Neuronal stem cell (in vitro differentiated cells): ENCODE measurements around the gene IL1RAPL2.

Experiments used
- DNase-seq: peaks from one replicate; pipeline ENCODE4 v3.0.0-alpha.2; 2013; ENCODE audit warnings: low spot score
- H2AFZ ChIP-seq: one replicate; pipeline ENCODE4 v1.6.1; 2013; ENCODE audit warnings: mild to moderate bottlenecking, low read length, inconsistent platforms
- H2AK5ac ChIP-seq: 2 replicates; pipeline ENCODE4 v1.6.1; 2013; ENCODE audit warnings: low read depth, mild to moderate bottlenecking, inconsistent platforms, low read length, moderate library complexity, mixed read lengths
- H2BK120ac ChIP-seq: 2 replicates; pipeline ENCODE4 v1.6.1; 2013; ENCODE audit warnings: low read depth, mild to moderate bottlenecking, inconsistent platforms, low read length, moderate library complexity, mixed read lengths
- H2BK12ac ChIP-seq: one replicate; pipeline ENCODE4 v1.6.1; 2013; ENCODE audit warnings: low read length, inconsistent platforms
- H2BK15ac ChIP-seq: 2 replicates; pipeline ENCODE4 v1.6.1; 2013; ENCODE audit warnings: mild to moderate bottlenecking, low read length, inconsistent platforms, mixed read lengths
- H2BK5ac ChIP-seq: one replicate; pipeline ENCODE4 v1.6.1; 2013; ENCODE audit warnings: inconsistent platforms, mild to moderate bottlenecking, low read length, moderate library complexity
- H3K14ac ChIP-seq: one replicate; pipeline ENCODE4 v1.6.1; 2013; ENCODE audit warnings: low read length, inconsistent platforms
- H3K18ac ChIP-seq: 2 replicates; pipeline ENCODE4 v1.6.1; 2013; ENCODE audit warnings: low read length, inconsistent platforms
- H3K23ac ChIP-seq: 2 replicates; pipeline ENCODE4 v1.6.1; 2013; ENCODE audit warnings: low read depth, mild to moderate bottlenecking, mixed read lengths, low read length, inconsistent platforms; ENCODE audit not compliant: poor library complexity
- H3K27ac ChIP-seq: replicated peaks from 3 replicates; pipeline ENCODE4 v1.5.1; 2013; ENCODE audit warnings: low read length, inconsistent platforms
- H3K27me3 ChIP-seq, 3 experiments: 2 replicates each; pipeline ENCODE4 v1.6.1; 2013; ENCODE audit warnings: low read length in 3 of 3, mild to moderate bottlenecking in 2 of 3, inconsistent platforms in 1 of 3, low read depth in 1 of 3, mixed read lengths in 1 of 3, moderate library complexity in 1 of 3; ENCODE audit not compliant: control insufficient read depth in 3 of 3, insufficient read depth in 3 of 3
- H3K36me3 ChIP-seq, 2 donors: replicated peaks in 1 of 2; 2 replicates each; pipeline ENCODE4 v1.6.1; 2013; ENCODE audit warnings: low read length in 2 of 2; ENCODE audit not compliant: control insufficient read depth in 2 of 2, insufficient read depth in 2 of 2
- H3K4ac ChIP-seq: 2 replicates; pipeline ENCODE4 v1.6.1; 2013; ENCODE audit warnings: inconsistent platforms, mild to moderate bottlenecking, low read length, moderate library complexity
- H3K4me1 ChIP-seq, 2 donors: 1 replicate in 1 of 2; 2 replicates in 1 of 2; pipeline ENCODE4 v1.6.1; 2013; ENCODE audit warnings: low read length in 2 of 2, low read depth in 1 of 2; ENCODE audit not compliant: control insufficient read depth in 2 of 2, insufficient read depth in 1 of 2
- H3K4me2 ChIP-seq: one replicate; pipeline ENCODE4 v1.6.1; 2013; ENCODE audit warnings: mild to moderate bottlenecking, low read length, inconsistent platforms; ENCODE audit not compliant: insufficient read depth, poor library complexity, severe bottlenecking
- H3K4me3 ChIP-seq, 2 donors: 2 replicates each; pipeline ENCODE4 v1.5.1; 2013; ENCODE audit warnings: low read length in 2 of 2, mild to moderate bottlenecking in 2 of 2, inconsistent platforms in 1 of 2, moderate library complexity in 1 of 2
- H3K79me1 ChIP-seq: one replicate; pipeline ENCODE4 v1.6.1; 2013; ENCODE audit warnings: low read depth, mild to moderate bottlenecking, inconsistent platforms, low read length, moderate library complexity
- H3K9ac ChIP-seq: one replicate; pipeline ENCODE4 v1.6.1; 2013; ENCODE audit warnings: mild to moderate bottlenecking, low read depth, low read length, inconsistent platforms; ENCODE audit not compliant: poor library complexity
- H3K9me3 ChIP-seq, 2 donors: replicated peaks in 1 of 2; 2 replicates each; pipeline versions ENCODE3 to v1.6.1; 2013; ENCODE audit warnings: low read length in 2 of 2, mild to moderate bottlenecking in 2 of 2, inconsistent platforms in 1 of 2, low read depth in 1 of 2, mixed read lengths in 1 of 2, moderate library complexity in 1 of 2; ENCODE audit not compliant: control insufficient read depth in 2 of 2, insufficient read depth in 1 of 2
- H4K8ac ChIP-seq: one replicate; pipeline ENCODE4 v1.6.1; 2013; ENCODE audit warnings: low read depth, mild to moderate bottlenecking, inconsistent platforms, low read length, moderate library complexity
- H4K91ac ChIP-seq: one replicate; pipeline ENCODE4 v1.6.1; 2013; ENCODE audit warnings: low read length, low read depth, mild to moderate bottlenecking, inconsistent platforms; ENCODE audit not compliant: poor library complexity
- WGBS, 2 donors: extraction: QIAGEN DNeasy Blood & Tissue Kit; methylation state at CpG; one replicate each; pipeline ENCODE4 v1.1.7; 2013; ENCODE audit warnings: missing lambda C conversion rate in 2 of 2, mixed read lengths in 1 of 2; ENCODE audit not compliant: insufficient read length in 2 of 2, insufficient replicate concordance in 1 of 2; ENCODE audit errors: extremely low coverage in 2 of 2; 5-methylcytosine and 5-hydroxymethylcytosine counted together

The IL1RAPL2 gene

DNA sequence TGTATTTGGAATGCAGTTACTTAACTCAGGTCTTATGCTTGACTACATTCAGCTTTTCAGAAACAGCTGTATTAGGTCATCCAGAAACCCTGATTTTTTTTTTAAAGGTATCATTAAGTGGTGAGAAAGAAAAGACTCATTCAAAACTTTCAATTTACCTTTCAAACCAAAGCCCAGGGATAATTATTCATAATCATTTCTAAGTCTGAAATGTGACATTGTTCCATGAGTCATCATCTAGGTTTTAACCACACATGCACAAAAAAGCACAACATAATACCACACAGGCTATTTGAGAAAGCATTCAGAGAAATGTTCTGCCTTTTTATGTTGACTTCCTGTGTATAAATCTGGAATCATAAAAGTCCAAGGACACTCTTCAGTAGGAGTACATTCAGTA, 288.2 kb downstream of the IL1RAPL2 start:
- no peaks in the 10 kb centered on the region for H3K4me1 ChIP-seq
- no peak overlapping the region for H3K18ac ChIP-seq
- H3K9me3 ChIP-seq, result no peaks in the 10 kb centered on the region
- H2BK120ac ChIP-seq, result no peak overlapping the region
- H3K9ac ChIP-seq, result no peak overlapping the region
- H3K4me2 ChIP-seq, result no peak overlapping the region
- H3K27me3 ChIP-seq, result no peaks in the 10 kb centered on the region
- H4K91ac ChIP-seq, result no peak overlapping the region
- H3K14ac ChIP-seq, result no peak overlapping the region
- no peaks in the 10 kb centered on the region for H3K79me1 ChIP-seq
- H3K23ac ChIP-seq, result no peak overlapping the region
- no peaks in the 10 kb centered on the region for H3K36me3 ChIP-seq
- no peak overlapping the region for H2BK15ac ChIP-seq
- no peak overlapping the region for H3K27ac ChIP-seq
- DNase-seq, result no peak
- H2AK5ac ChIP-seq, result no peak overlapping the region
- H2BK5ac ChIP-seq, result no peak overlapping the region
- H2BK12ac ChIP-seq, result no peak overlapping the region
- no peak overlapping the region for H4K8ac ChIP-seq
- no peak overlapping the region for H2AFZ ChIP-seq
- no peak overlapping the region for H3K4me3 ChIP-seq
- H3K4ac ChIP-seq, result no peak overlapping the region

DNA sequence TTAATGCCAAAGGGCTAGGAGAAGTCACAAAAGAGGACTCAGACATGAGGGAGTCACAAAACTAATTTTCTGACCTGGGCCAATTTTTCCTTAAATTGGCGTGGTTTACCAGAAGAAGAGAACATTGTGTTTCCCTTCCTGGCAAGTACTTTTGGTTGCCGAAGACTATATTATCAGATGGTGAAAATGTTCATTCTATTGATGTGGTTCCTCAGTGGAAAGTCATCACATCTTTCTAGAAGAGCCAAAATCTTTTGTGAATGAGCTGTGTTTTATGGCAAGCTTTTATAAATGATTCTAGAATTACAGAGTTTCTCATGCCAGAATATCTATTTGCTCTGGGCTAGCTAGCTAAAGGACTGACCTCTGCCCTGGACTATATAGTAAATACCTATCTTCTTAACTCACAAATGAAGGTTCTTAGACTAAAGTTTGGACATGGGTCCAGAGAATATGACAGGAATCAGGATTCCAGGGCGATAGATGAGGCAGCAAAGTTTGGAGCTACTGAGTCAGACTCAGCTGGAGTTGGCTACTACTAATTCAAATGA, 288.9 kb downstream of the IL1RAPL2 start:
- Histone ChIP-seq H3K4me3 (no peak overlapping the region), H3K27ac (no peak overlapping the region), H4K91ac (no peak overlapping the region), H3K4me2 (no peak overlapping the region), H3K9me3 (no peaks in the 10 kb centered on the region), H2BK12ac (no peak overlapping the region), H3K4ac (no peak overlapping the region), H3K23ac (no peak overlapping the region), H2BK15ac (no peak overlapping the region), H3K14ac (no peak overlapping the region), H3K79me1 (no peaks in the 10 kb centered on the region), H2AK5ac (no peak overlapping the region), H2AFZ (no peak overlapping the region), H4K8ac (no peak overlapping the region), H3K4me1 (no peaks in the 10 kb centered on the region), H3K9ac (no peak overlapping the region), H2BK120ac (no peak overlapping the region), H2BK5ac (no peak overlapping the region), H3K27me3 (no peaks in the 10 kb centered on the region), H3K36me3 (no peaks in the 10 kb centered on the region), H3K18ac (no peak overlapping the region)
- no CpG with 5 or more reads among the region's 3 CpGs for WGBS, 2 donors
- no peak for DNase-seq

DNA sequence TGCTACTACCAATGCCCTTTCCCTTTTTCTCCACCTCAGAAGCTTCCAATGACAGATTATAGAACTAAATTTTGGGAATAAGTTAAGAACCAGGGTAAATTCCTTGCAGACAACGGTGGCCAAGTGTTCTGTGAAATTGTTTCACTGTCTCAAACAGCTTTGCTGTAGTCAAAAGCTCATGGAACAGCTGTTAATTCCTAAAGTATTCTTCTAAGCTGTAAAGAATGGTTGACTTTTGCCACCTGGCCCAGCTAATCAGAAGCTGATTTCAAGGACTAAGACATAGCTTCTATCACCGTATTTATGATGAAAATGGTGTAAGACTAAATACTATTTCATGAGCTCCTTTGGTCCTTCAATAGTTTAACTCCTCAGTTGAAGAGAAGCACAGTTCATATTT, 297.5 kb downstream of the IL1RAPL2 start:
- Histone ChIP-seq H3K4me3 (no peak overlapping the region), H2AK5ac (no peak overlapping the region), H4K91ac (no peak overlapping the region), H3K27me3 (no peaks in the 10 kb centered on the region), H2AFZ (no peak overlapping the region), H3K9me3 (no peaks in the 10 kb centered on the region), H2BK120ac (no peak overlapping the region), H3K18ac (no peak overlapping the region), H3K79me1 (no peaks in the 10 kb centered on the region), H2BK15ac (no peak overlapping the region), H3K4me1 (no peaks in the 10 kb centered on the region), H2BK12ac (no peak overlapping the region), H3K23ac (no peak overlapping the region), H3K4ac (no peak overlapping the region), H3K14ac (no peak overlapping the region), H3K27ac (no peak overlapping the region), H4K8ac (no peak overlapping the region), H3K9ac (no peak overlapping the region), H3K4me2 (no peak overlapping the region), H3K36me3 (no peaks in the 10 kb centered on the region), H2BK5ac (no peak overlapping the region)
- DNase-seq, result no peak
- no CpG with 5 or more reads among the region's 2 CpGs for WGBS, 2 donors

DNA sequence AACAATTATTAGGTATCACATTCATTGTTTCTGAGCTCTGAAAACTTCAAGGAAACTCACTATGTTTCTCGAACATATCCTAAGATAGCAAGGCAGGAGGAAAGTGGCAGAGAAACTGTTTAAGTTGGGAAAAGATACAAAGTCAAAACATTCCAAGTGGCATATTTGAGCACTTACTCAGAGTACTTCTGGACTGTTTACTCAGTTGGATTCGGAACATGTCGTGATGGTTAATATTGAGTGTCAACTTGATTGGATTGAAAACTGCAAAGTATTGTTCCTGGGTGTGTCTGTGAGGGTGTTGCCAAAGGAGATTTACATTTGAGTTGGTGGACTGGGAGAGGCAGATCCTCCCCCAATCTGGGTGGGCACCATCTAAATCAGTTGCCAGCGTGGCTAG, 298.3 kb downstream of the IL1RAPL2 start:
- Histone ChIP-seq H3K4me3 (no peak overlapping the region), H3K14ac (no peak overlapping the region), H3K9me3 (no peaks in the 10 kb centered on the region), H2BK15ac (no peak overlapping the region), H2BK5ac (no peak overlapping the region), H3K4me1 (no peaks in the 10 kb centered on the region), H2BK120ac (no peak overlapping the region), H3K18ac (no peak overlapping the region), H2AK5ac (no peak overlapping the region), H4K91ac (no peak overlapping the region), H3K9ac (no peak overlapping the region), H3K23ac (no peak overlapping the region), H3K4ac (no peak overlapping the region), H3K4me2 (no peak overlapping the region), H3K36me3 (no peaks in the 10 kb centered on the region), H4K8ac (no peak overlapping the region), H3K79me1 (no peaks in the 10 kb centered on the region), H3K27ac (no peak overlapping the region), H3K27me3 (no peaks in the 10 kb centered on the region), H2AFZ (no peak overlapping the region), H2BK12ac (no peak overlapping the region)
- no CpG with 5 or more reads among the region's 4 CpGs for WGBS, 2 donors
- DNase-seq, result no peak
